Measurements from ENCODE around the gene KCTD7. TPM values are rescaled to one million over a fixed set of nuclear protein-coding genes. Genes with fewer than 3 reads are reported as not detected.
A peak's percentile ranks its signal among the peaks of the same experiment; 100 is the strongest.

KCTD7 gene
- total and polyA plus RNA-seq, 2 of the 13 experiments (the other 11 are each of a cell fraction or from before 2014, with no cell fraction given): 7.3 to 13.5 TPM

- TF ChIP-seq THAP9 (CRISPR knock-in tag; IDR thresholded peaks at IDR 0.05; ENCODE audit: borderline replicate concordance) (peak; percentile 72; the same call in 1 of the 2 replicates), GZF1 (CRISPR knock-in tag; IDR thresholded peaks at IDR 0.05) (no peak), ZC3H13 (CRISPR knock-in tag; IDR thresholded peaks at IDR 0.05) (peak; percentile 81), NFE2 (CRISPR knock-in tag; IDR thresholded peaks at IDR 0.05) (no peak), TBP (CRISPR knock-in tag; IDR thresholded peaks at IDR 0.05) (peak; percentile 94), SP2 (CRISPR knock-in tag; IDR thresholded peaks at IDR 0.05) (peak; percentile 65; the same call in 1 of the 2 replicates), ZNF569 (CRISPR knock-in tag; IDR thresholded peaks at IDR 0.05; ENCODE audit: borderline replicate concordance) (no peak), ZNF747 (CRISPR knock-in tag; IDR thresholded peaks at IDR 0.05; ENCODE audit: borderline replicate concordance) (peak; percentile 57; the same call in 1 of the 2 replicates), HNRNPK (IDR thresholded peaks at IDR 0.05; ENCODE audit: low read depth, low read length, poor library complexity, severe bottlenecking) (peak; percentile 74), MXD4 (CRISPR knock-in tag; IDR thresholded peaks at IDR 0.05) (no peak; the same call in 1 of the 2 replicates), USF2 (IDR thresholded peaks at IDR 0.05; ENCODE audit: low read depth, low read length) (no peak), USF2 (CRISPR knock-in tag; IDR thresholded peaks at IDR 0.05; ENCODE audit: borderline replicate concordance) (no peak), SUZ12 (IDR thresholded peaks at IDR 0.05; ENCODE audit: low read depth, low read length) (no peak), DNMT3B (CRISPR knock-in tag; conservative IDR thresholded peaks at IDR 0.05) (no peak), ZBTB7A (CRISPR knock-in tag; IDR thresholded peaks at IDR 0.05) (no peak), GMEB1 (CRISPR knock-in tag; IDR thresholded peaks at IDR 0.05; ENCODE audit: borderline replicate concordance) (peak; percentile 98), ZNF639 (CRISPR knock-in tag; conservative IDR thresholded peaks at IDR 0.05) (no peak), HMG20A (CRISPR knock-in tag; IDR thresholded peaks at IDR 0.05; ENCODE audit: borderline replicate concordance) (no peak), MAX (IDR thresholded peaks at IDR 0.05) (peak; percentile 58; the same call in 1 of the 2 replicates), ZNF75D (CRISPR knock-in tag; IDR thresholded peaks at IDR 0.05; ENCODE audit: borderline replicate concordance) (no peak), TARDBP (CRISPR knock-in tag; IDR thresholded peaks at IDR 0.05) (peak; percentile 80)
Observed at GRCh38 chr7:66681491-66682349, 53.0 kb downstream of the KCTD7 start (continued).

Measured in HepG2 (cell line).